ENCODE data around the gene RB1. TPM values are rescaled to one million over a fixed set of nuclear protein-coding genes. Genes with fewer than 3 reads are reported as not detected.

The RB1 gene
- total RNA-seq, 1 experiment from 2014 or later = 36.7 TPM

GRCh38 chr13:48292650-48293049, 10.9 kb upstream of the RB1 start:
- ChIA-PET CTCF (no interaction called here), POLR2A (no interaction called here), RAD21 (ENCODE audit: low non-redundant PET in 1 of 2, low total read pairs in 2 of 2, uncharacterized antibody in 2 of 2, unreplicated experiment in 2 of 2) (no interaction called here)
- no peak overlapping the region for H3K27ac ChIP-seq (ENCODE audit: low read depth, low read length)
- H3K27me3 ChIP-seq (ENCODE audit: insufficient read depth, low read length) = no peaks in the 10 kb centered on the region
- no peaks in the 10 kb centered on the region for H3K36me3 ChIP-seq (ENCODE audit: control insufficient read depth in 1 of 2, insufficient read depth in 2 of 2, low read length in 2 of 2)
- ATAC-seq (no peak), DNase-seq (ENCODE audit: low read depth, low spot score) (no peak)
- intact Hi-C loops (cut with micrococcal nuclease) = no loop called here
- no peaks in the 10 kb centered on the region for H3K9me3 ChIP-seq (ENCODE audit: control insufficient read depth in 1 of 2, insufficient read depth in 1 of 2, low read depth in 1 of 2, low read length in 2 of 2)
- H3K4me3 ChIP-seq (replicated peaks in 1 of 2; ENCODE audit: low read depth in 1 of 2, low read length in 2 of 2) = no peak overlapping the region
- no peak for TF ChIP-seq POLR2A (IDR thresholded peaks at IDR 0.05; ENCODE audit: borderline replicate concordance, extremely low read depth, insufficient read depth, insufficient read length)
- TF ChIP-seq JUND (IDR thresholded peaks at IDR 0.05) = no peak
- TF ChIP-seq EZH2 (IDR thresholded peaks at IDR 0.05) = no peak
- TF ChIP-seq CTCF (IDR thresholded peaks at IDR 0.05 in 2 of 3, conservative IDR thresholded peaks at IDR 0.05 in 1 of 3; ENCODE audit: borderline replicate concordance in 1 of 3, insufficient read depth in 1 of 3, low read depth in 2 of 3, low read length in 2 of 3) = no peak
- TF ChIP-seq POLR2AphosphoS5 (IDR thresholded peaks at IDR 0.05; ENCODE audit: low read depth, low read length) = no peak
- no peak for TF ChIP-seq CEBPB (IDR thresholded peaks at IDR 0.05; ENCODE audit: low read depth)
- TF ChIP-seq ZBTB33 (IDR thresholded peaks at IDR 0.05; ENCODE audit: extremely low read depth, insufficient replicate concordance, low read length) = no peak
- TF ChIP-seq SP1 (IDR thresholded peaks at IDR 0.05; ENCODE audit: low read depth) = no peak
- no peak for TF ChIP-seq TCF7L2 (IDR thresholded peaks at IDR 0.05; ENCODE audit: borderline replicate concordance, extremely low read depth, insufficient read depth, insufficient read length)
- TF ChIP-seq SRF (IDR thresholded peaks at IDR 0.05; ENCODE audit: low read depth) = no peak
- TF ChIP-seq SIN3A (IDR thresholded peaks at IDR 0.05; ENCODE audit: low read depth) = no peak
- no peak for TF ChIP-seq EGR1 (IDR thresholded peaks at IDR 0.05; ENCODE audit: low read depth)
- no peak for TF ChIP-seq RAD21 (IDR thresholded peaks at IDR 0.05; ENCODE audit: low read depth)
- no peak for TF ChIP-seq FOSL1 (IDR thresholded peaks at IDR 0.05; ENCODE audit: low read depth)
- TF ChIP-seq ZNF274 (IDR thresholded peaks at IDR 0.05; ENCODE audit: low read depth, low read length) = no peak
- H4K20me1 ChIP-seq (ENCODE audit: insufficient read depth) = no peaks in the 10 kb centered on the region
- H3K9ac ChIP-seq (ENCODE audit: low read length) = no peak overlapping the region
- H3K4me2 ChIP-seq (ENCODE audit: low read length) = no peak overlapping the region
- no peaks in the 10 kb centered on the region for H3K79me2 ChIP-seq (ENCODE audit: insufficient read depth, low read length)
- H2AFZ ChIP-seq (ENCODE audit: low read depth, low read length, poor library complexity, severe bottlenecking) = no peak overlapping the region
- no peaks in the 10 kb centered on the region for H3K4me1 ChIP-seq (ENCODE audit: control insufficient read depth in 1 of 2, insufficient read depth in 2 of 2, low read length in 2 of 2)
- BruUV-seq (replicated peaks) = no TSS peak
- no peaks in the 10 kb centered on the region for H3K9me2 ChIP-seq (ENCODE audit: insufficient read depth)
